GM21423 (cell line): Measurements from ENCODE around the gene BMPR1A.

Experiments
- ATAC-seq: cut with Tn5 transposase; IDR thresholded peaks from one replicate; pipeline ENCODE4 v1.9.1; 2021; ENCODE audit warnings: mild to moderate bottlenecking, moderate library complexity; ENCODE audit not compliant: unreplicated experiment

Gene BMPR1A

DNA sequence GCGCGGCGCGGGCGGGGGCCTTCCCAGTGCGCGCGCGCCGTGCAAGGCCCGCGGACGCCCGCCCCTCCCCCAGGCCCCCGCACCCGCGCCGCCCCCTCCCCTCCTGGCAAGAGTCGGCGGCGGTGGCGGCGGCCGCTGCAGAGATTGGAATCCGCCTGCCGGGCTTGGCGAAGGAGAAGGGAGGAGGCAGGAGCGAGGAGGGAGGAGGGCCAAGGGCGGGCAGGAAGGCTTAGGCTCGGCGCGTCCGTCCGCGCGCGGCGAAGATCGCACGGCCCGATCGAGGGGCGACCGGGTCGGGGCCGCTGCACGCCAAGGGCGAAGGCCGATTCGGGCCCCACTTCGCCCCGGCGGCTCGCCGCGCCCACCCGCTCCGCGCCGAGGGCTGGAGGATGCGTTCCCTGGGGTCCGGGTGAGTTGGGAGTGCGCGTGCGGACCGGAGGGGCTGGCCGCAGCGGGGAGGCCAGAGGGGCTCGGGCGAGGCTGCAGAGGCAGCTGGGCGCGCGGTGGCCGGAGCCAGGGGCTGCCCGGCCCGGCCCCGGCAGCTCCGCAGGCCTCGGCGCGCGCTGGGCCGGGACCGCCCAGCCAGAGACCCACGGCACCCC is at the start of gene BMPR1A:
TSS of gene BMPR1A (plus strand) at position 109 of the 602 bp plus-strand sequence. CDS start 119,400 bp downstream, outside the sequence.
- ATAC-seq, result peak; percentile 33

DNA sequence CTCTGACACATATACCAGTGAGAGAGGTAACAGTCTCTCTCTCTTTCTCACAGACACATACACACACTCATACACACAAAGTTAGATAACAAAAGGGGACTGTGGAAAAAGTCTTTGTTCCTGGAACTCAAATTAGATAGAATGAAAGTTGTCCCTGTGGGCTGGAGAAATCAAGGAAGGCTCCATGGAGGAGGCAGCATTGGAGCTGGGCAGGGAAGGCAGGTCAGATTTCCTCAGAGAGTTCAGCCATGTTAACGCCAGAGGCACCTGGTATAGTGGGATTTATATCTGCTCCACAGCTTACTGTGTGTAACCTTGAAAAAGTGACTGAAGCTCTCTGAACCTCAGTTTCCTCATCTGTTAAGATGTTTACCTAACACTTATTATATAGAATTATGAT is 49.4 kb upstream of the BMPR1A start:
- ATAC-seq, result no peak

DNA sequence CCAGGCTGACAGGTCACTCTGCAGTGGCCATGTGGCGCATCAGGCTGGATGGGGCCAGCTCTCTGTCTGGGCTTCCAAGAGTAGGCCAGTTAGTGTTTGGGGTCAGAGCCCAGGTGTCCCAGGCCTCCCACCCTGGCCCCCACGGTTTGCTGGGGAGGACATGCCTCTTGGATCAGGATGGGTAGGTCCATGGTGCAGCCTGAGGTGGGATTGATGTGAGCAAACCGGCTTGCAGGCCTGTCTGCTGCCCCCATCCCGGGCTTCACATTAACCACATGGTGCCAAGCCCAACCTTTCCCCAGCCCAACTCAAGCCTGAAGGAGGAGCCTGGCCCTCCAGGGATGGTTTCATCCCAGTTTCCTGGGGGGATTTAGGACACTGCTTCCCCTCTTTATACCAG is 48.9 kb upstream of the BMPR1A start:
- no peak for ATAC-seq

DNA sequence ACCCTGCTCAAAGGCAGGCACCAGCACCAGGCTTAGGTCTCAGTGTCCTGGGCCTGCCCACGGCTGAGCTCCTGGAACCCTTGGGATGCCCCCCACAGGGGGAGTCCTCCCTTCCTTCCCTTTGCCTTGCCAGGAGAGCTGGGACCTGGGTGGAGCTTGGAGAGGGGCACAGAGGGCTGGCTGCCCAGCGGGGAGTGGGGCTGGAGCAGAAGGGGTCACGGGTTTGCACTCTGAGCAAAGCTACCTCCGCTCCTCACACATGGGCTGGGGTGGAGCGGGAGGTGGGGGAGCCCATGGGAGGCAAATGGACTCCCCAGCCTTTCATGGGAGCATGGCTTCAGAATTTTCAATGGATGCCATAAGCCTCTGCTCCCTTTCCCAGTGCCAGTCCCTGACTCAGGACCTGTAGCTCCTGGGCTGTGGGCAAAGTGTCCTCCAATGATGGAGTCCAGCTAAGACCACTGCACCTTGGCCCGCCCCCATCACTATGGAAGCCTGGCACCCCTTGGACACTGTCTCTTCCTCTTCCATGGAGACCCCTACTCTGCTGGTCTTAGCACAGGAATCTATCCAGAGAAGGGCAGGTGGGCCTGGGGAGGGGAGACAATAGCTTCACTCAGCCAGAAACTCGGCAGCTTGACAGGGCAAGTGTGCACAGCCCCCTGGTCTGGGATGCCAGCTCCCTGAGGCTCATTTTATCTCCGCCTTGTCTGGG is 48.2 kb upstream of the BMPR1A start:
- no peak for ATAC-seq

DNA sequence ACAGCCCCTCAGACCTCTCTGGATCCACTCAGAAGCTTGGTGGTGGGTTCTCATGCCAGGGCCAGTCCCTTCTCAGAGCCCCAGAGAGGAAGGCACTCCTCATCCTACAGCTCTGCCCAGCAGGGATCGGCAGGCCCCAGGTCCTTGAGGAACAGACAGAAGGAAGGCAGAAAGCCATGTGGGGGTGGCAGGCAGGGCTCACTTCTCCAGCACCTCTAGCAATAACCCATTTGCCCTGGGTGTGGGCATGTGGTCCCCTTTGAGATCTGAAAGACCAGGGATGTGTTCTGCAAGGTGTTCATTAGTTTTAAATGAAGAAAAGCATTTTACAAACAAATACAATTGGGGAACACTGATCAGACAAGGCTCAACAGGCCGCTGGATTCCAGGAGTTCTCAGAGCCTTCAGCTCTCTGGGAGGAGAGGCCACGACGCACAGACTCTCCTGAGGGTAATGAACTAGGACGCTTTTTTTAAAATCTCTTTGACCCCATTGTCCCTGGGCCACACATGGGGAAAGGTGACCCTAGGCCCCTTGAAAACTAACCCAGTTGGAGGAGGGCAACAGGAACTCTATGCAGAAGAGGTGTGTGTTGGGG is 47.5 kb upstream of the BMPR1A start:
- no peak for ATAC-seq

DNA sequence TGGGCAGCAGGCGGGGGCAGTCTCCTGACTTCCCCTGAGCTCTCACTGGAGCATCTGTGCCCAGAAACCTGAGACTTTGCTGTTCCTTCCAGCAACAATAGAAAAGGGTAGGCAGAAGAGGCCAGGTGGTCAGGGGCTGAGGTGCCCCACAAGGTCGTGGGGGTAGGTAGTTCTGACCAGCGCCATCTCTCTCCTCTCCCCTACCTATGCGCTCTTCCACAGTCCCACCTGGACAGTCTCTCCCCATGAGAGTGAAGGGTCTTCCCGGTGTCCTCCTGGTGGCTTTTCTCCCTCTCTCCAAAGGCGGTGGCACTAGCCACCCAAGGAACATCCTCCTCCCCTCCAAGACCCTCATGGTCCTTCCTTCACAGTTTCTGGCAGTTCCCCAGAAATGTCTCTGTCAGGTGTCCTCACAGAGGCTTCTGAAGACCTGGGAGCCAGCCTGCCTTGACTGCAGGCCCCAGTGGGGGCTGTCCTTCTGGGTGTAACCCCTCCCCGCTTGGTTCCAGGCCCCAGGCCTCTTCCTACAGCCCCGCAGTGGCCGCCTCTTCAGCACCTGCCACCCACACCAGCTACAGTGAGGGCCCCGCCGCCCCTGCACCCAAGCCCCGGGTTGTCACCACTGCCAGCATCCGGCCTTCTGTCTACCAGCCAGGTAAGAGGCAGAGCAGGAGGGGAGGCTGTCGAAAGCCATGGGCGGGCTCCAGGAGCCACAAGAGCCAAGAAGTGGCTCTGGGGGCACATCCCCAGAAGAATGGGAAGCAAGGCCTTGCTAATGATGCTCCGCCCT is 46.8 kb upstream of the BMPR1A start:
- no peak for ATAC-seq

DNA sequence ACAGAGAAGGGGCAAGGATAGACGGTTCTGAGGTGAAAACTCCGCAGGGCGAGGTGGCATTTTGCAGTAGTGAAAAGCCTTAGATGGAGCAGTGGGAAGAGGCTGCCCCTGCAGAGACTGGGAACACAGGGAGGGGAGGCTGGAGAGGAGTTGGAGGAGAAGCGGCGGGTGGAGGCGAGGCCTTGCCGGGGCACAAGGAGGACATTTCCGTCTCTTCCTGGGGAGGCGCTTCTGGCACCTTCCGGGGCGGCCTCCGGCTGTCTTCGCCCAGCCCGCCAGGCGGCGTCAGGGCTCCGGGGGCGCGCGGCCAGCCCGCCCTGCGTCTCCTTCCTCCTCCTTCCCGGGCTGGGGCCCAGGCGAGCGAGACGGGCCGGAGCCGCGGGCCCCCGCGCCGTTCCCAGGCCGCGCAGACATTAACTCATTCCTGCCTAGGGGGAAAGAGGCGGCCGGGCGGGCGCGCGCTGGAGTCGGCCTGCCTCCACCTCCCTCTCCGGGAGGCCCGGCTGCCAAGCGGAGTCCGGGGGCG is 45.4 kb upstream of the BMPR1A start:
- peak; percentile 86 for ATAC-seq

DNA sequence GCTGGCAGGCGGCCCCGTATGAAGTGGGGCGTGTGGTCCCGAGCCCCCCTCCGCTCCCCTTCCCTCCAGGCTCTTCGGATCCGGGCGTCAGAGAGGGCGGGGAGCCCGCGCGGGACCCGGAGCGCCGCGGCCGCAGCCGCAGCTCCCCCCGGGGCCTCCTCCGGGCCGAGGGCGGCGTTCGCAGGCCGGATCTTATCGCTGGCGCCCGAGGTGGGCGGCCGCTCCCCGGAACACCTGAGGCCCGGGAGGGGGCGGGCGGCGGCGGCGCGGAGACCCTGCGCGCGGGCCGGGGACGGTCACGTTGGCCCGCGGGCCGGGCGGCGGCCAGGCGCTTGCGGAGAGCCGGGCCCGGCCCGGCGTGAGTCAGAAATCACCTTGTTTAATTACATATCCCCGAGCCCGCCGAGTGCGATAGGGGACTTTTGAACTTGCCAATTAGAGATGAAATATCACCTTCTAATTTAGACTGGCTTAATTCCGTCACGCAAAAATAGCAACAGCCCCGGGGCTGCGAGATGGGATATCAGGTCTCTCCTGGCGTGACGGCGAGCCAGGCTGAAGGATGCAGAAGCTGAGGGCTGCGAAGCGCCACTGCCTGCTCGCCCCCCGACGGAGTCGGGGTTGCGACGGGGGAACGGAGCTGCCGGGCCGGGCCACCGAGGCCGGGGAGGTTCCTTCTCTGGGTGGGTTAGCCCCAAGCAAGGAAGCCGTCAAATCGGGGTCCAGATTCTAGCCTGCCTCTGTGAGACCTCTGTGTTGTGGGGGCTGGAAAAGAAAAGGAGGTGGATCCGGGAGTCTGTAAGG is 44.7 kb upstream of the BMPR1A start:
- ATAC-seq, result peak; percentile 45

DNA sequence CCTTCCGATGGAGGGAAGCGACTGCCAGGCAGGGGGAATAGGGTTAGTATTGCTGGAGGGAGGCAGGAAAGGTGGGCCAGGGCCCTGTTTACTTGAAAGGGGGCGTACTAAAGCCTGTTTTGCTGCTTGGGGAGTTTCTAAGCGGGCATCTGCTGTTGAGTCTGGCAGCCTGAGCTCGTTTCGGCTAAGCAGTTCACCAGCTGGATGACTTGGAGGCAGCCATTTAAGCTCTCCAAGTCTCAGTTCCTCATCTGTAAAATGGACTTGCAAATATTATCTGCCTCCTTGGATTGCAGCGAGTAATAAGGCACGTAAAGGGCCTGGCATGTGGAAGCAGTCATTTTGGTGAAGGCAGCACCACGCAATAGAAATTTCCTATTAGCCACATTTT is 44.1 kb upstream of the BMPR1A start:
- ATAC-seq, result peak; percentile 30

DNA sequence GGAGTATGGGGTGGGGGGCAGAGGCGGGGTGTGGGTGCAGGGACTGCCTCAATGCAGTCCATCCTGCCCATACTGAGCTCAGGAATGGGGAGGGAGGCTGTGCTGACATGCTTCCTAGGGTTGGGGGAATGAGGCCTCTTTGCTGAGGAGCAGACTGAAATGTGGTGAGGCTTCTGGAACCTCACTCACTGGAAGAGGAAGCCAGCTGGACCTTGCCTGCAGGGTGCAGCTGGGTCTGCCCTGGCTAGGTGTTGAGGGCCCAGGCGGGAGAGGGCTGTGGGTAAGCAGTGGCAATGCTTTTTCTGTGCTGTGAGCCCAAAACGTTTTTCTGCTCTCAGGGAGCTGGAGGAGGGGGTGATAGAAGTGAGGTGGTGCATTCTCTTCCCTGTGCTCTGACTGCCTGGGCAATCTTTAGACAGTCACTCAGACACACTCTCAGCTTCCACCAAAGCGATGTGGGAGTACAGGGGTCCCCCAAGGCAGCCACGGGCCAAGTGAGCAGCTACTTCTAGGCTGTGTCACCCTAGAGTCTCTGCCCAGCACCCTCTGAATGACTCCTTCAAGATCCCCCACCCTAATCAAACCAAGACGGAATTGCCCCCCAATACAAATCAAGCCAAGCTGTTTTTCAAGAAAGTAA is 41.1 kb upstream of the BMPR1A start:
- ATAC-seq, result no peak

DNA sequence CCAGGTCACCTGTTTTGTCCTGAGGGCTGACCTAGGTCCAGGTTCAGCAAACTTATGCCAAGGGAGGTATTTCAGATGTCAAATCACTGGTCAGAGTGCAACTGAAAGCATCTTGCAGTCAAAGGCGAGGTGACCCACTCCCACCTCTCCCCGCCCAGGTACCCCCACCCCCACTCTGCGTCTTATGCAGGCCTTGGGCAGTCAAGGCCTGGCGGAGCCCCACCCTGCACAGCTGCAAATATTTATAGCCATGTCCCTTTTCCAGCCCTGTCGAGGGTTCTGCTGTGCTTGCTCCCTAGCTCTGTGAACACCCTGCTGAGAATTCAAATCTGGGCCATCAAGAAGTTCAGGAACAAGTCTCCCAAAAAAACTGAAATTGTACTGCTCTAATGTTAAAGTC is 40.6 kb upstream of the BMPR1A start:
- no peak for ATAC-seq

DNA sequence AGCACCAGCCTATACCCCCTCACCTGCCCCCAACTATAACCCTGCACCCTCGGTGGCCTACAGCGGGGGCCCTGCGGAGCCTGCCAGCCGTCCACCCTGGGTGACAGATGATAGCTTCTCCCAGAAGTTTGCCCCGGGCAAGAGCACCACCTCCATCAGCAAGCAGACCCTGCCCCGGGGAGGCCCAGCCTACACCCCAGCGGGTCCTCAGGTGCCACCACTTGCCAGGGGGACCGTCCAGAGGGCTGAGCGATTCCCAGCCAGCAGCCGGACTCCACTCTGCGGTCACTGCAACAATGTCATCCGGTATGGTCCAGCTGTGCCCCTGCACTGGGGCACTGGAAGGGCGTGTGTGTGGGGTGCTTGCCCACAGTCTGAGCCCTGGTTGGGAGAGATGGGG is 40.0 kb upstream of the BMPR1A start:
- no peak for ATAC-seq

DNA sequence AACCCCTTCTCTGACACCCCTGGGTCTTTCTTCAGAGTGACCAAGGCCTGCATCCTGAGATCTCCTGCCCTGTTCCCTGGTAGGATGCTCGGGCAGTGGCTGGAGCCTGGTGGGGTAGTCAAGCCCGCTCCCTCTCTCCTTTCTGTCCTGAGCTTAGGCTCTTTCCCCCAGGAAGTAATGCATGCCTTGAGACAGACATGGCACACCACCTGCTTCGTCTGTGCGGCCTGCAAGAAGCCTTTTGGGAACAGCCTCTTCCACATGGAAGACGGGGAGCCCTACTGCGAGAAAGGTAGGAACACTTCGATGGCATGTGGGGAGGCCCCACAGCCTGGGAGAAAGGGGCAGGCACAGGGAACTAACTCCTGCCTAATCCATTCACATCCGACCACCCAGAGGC is 37.9 kb upstream of the BMPR1A start:
- no peak for ATAC-seq

DNA sequence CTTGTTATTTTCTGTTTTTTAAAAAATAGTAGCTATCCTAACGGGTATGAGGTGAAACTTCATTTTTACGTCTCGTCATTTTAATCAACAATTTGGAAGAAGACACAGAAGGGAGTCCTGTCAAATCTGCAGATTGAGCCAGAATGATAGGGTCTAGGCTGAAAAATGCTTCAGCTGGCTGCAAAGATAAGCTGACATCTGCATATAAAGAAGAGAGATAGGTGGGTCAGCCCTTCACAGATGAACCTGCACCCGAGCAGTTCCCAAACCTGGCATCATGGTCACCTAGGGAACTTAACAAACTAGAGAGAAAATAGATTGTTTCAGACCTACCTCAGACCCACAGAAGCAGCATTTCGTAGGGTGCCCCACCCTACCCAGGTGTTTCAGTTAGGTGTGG is 35.2 kb upstream of the BMPR1A start:
- ATAC-seq, result no peak

DNA sequence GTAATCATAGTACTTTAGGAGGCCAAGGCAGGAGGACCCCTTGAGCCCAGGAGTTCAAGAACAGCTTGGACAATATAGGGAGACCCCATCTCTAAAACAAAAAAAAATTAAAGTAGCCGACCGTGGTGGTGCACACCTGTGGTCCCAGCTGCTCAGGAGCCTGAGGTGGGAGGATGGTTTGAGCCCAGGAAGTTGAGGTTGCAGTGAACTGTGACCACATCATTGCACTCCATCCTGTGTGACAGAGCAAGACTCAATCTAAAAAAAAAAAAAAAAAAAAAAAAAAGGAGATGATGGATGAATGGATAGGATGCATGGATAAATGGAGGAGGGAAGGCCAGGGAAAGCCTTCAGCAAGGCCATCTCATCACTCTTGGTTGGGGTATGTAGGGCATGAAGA is 33.4 kb upstream of the BMPR1A start:
- ATAC-seq, result no peak

DNA sequence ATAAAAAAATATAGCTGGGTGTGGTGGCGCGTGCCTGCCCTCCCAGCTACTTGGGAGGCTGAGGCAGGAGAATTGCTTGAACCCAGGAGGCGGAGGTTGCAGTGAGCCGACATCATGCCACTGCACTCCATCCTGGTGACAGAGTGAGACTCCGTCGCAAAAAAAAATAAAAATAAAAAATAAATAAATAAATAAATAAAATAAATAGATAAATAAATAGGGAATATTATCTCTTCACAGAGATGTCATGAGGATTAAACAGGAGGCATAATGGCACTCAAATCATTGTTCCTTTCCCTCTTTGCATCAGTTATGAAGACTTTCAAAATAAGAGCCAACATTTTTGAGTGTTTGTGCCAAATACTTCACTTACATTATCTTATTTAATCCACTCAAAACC is 32.0 kb upstream of the BMPR1A start:
- ATAC-seq, result no peak

DNA sequence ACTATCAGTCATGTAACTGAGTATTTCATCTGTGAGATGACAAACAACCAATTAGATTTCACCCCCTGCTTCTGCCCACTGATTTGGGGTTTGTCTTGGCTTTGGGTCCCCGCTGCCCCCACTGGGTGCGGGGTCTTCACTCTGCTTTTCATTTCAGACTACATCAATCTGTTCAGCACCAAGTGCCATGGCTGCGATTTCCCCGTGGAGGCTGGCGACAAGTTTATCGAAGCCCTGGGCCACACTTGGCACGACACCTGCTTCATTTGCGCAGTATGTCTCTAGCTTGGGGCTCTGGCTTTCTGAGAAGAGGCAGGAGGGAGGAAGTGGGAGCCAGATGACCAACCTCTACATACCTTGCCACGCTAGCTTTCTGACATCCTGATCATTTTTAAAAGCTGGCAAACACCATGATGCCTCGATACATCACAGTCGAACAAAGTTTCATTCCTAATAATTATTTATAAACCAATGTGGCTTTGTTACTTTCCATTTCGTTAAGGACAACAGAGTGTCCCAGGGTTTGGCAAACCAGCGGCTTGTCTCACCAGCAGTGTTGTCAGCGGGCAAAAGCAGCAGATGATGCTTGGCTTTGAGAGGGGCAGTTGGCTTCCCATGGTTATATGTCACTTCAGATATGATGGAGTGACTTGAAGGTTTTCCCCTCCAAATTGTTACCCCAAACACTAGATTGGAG is 30.3 kb upstream of the BMPR1A start:
- ATAC-seq, result no peak

DNA sequence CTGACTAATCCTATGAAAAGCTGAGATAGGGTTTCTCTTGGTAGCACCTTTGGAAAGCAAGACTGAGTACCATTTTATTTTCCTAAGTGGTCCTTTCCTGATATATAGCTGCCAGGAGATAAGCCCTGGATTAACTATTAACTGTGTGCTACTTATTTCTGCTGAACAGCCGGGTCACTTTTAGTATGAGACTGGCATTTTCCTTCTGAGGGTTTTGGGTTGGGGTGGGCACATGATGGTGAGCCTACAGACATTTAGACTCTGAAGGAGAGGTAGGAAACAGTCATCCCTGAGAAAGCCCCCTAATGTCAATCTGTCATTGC is 29.8 kb upstream of the BMPR1A start:
- no peak for ATAC-seq

DNA sequence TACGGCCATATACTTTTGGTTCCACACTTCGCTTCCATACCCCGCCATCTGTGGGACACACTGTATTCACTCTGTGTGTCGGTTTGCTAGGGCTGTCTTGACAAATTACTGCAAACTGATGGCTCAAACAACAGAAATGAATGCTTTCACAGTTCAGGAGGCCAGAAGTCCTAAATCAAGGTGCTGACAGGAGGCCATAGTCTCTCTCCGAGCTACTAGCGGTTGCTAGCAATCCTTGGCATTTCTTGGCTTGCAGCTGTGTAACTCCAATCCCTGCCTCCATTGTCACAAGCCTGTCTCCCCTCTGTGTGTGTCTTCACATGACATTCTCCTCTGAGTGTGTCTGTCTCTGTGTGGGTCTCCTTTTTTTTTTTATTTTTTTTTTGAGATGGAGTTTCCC is 28.9 kb upstream of the BMPR1A start:
- ATAC-seq, result no peak

DNA sequence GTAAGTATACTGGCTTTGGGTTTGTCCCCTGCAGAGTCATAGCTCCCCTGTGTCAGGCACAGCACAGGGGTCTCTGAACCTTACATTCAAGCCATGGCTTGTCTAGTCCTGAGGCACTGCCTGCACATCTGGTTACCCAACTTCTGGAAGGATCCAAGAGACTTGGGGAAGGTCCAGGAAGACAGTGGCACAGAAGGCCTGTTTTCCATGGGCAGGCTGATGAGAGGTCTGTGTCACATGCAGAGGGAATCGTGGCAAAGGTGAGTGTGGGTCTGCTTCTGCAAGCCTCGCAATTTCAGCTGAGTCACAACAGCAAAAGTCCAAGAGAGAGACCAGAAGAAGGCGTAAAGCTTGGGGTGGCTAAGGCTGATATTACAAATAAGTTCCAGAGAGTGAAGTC is 28.4 kb upstream of the BMPR1A start:
- ATAC-seq, result no peak
